ENCODE measurements around the gene SLC11A1.

Gene SLC11A1

DNA sequence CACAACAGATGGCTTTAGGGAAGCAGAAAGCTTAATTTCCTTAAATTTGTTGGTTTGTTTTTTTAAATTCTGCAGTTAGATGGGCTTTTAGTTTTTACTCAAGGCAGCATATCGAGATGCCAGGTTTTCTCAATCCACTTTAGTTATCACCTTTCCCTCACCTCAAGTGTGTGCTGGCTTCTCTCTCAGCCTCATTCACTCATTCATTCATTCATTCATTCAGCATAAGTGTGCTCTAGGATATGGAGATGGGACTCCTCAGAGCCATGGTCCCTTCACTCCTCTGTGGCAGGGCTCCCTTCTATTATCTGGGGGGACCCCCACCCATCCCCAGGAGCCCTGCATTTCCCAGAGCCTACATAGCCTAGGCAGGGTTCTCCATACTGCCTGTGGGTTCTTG, 55.9 kb downstream of the SLC11A1 start:
- no peak for DNase-seq

DNA sequence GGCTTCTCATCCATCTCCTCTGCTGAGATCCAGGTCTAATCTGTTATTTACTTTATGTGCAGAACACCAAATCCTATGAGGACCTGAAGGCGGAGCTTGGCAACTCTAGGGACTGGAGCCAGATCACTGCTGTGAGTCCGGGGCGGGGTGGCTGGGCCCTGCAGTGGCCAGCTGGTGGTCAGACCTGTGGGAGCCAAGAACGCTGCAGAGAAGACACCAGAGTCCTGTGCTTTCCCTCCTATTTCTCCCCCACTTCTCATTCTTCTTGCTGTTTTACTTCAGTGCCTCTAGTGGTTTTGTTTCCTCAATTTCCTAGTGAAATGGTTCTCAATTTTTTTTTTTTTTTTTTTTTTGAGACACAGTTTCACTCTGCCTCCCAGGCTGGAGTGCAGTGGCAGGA, 56.5 kb downstream of the SLC11A1 start:
- no peak for DNase-seq

DNA sequence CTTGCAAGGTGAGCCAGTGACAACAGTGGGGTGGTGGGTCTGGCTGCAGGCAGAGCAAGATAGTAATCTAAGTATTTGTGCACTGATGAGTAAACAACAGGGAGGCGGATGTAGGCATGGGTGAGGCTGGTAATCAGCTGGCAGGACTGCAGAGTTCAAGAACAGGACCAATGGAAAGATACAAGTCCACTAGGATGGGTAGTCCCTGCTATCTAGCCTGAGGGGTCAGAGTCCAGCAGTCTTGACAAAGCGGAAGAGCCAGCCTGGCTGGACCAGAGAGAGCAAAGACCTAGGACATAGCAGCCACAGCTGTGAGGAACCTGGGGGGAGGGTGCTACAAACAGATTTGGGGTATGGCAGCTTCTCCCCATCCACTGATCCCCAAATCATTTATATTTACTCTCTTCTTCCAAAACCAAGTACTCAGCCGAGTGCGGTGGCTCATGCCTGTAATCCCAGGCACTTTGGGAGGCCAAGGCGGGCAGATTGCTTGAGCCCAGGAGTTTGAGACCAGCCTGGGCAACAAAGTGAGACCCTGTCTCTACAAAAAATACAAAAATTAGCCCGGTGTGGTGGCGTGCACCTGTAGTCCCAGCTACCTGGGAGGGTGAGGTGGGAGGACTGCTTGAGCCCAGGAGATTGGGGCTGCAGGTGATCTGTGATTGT, 62.8 kb downstream of the SLC11A1 start:
- no peak for DNase-seq

DNA sequence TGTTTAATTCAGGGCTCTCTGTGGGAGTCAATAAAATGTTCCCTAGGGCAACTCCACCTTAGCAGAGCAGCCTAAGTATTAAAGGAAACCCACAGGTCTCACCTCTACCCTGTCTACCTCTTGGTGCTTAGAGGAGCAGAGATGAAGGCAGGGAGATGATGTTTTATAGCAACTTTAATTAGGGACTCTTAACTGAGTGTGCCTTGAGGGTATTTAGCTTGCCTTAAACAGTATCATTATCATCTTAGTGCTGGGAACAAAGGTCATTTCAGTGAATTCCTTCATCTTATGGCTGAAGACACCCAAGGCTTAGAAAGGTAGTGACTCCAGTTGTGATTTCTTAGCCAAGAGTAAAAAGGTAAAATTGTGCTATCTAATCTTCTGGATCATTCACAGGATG, 63.5 kb downstream of the SLC11A1 start:
- DNase-seq = no peak
